Suprapubic skin (tissue), 4 donors: ENCODE measurements around the gene CFAP77. TPM values are rescaled to one million over a fixed set of nuclear protein-coding genes. Genes with fewer than 3 reads are reported as not detected.

Experiments
- DNase-seq, 2 donors: peaks; one replicate each; pipeline ENCODE4 v3.0.0-alpha.2; 2019; ENCODE audit warnings: low spot score in 2 of 2
- H3K27ac ChIP-seq: fragments of 200-600 bp; sonication (generic); one replicate; pipeline ENCODE4 v1.5.1; 2019
- H3K27me3 ChIP-seq: fragments of 200-600 bp; sonication (generic); one replicate; pipeline ENCODE4 v1.5.1; 2019
- H3K36me3 ChIP-seq: fragments of 200-600 bp; sonication (generic); one replicate; pipeline ENCODE4 v1.5.1; 2019
- H3K4me1 ChIP-seq: fragments of 200-600 bp; sonication (generic); one replicate; pipeline ENCODE4 v1.5.1; 2019
- H3K4me3 ChIP-seq: fragments of 200-600 bp; sonication (generic); one replicate; pipeline ENCODE4 v1.5.1; 2019; ENCODE audit warnings: mild to moderate bottlenecking
- H3K9me3 ChIP-seq: fragments of 200-600 bp; sonication (generic); one replicate; pipeline ENCODE4 v1.5.1; 2019
- CTCF ChIP-seq, 2 donors: fragments of 200-600 bp in 1 of 2; fragments of 450-650 bp in 1 of 2; sonication (generic) in 1 of 2; IDR thresholded peaks; one replicate each; pipeline ENCODE4 v1.5.1; 2016 to 2019; ENCODE audit warnings: antibody characterized with exemption in 2 of 2, mild to moderate bottlenecking in 1 of 2, moderate library complexity in 1 of 2
- EP300 ChIP-seq: sonication (generic); formaldehyde crosslinking; IDR thresholded peaks from one replicate; pipeline ENCODE4 v1.6.1; 2017; ENCODE audit warnings: antibody characterized with exemption
- POLR2A ChIP-seq, 2 donors: fragments of 450-650 bp; IDR thresholded peaks; one replicate each; pipeline ENCODE4 v1.6.1; 2017; ENCODE audit warnings: antibody characterized with exemption in 2 of 2, mild to moderate bottlenecking in 2 of 2, moderate library complexity in 2 of 2
- POLR2AphosphoS5 ChIP-seq, 3 donors: sonication (generic); formaldehyde crosslinking; IDR thresholded peaks; one replicate each; pipeline ENCODE4 v1.6.1; 2017; ENCODE audit warnings: antibody characterized with exemption in 3 of 3
- WGBS: methylation state at CpG from one replicate; pipeline ENCODE4 v1.1.5; 2018; 5-methylcytosine and 5-hydroxymethylcytosine counted together
- total RNA-seq, 4 donors: library from RNA; depleted of rRNA; stranded (reverse); fragments of >200 nt; gene quantifications; one replicate each; pipeline ENCODE4 v1.1.0, GENCODE V29; 2016

Gene CFAP77
- total RNA-seq, 4 donors from 2014 or later, result 1.0 TPM; not detected in 3

- Histone ChIP-seq H3K4me3 (no peak overlapping the region), H3K27me3 (peaks cover 37% of the 10 kb centered on the region), H3K36me3 (no peaks in the 10 kb centered on the region), H3K9me3 (no peaks in the 10 kb centered on the region), H3K4me1 (peaks cover 49% of the 10 kb centered on the region), H3K27ac (no peak overlapping the region)
- no peak for DNase-seq
- TF ChIP-seq CTCF (IDR thresholded peaks at IDR 0.05) (no peak), POLR2AphosphoS5 (IDR thresholded peaks at IDR 0.05) (no peak), POLR2A (IDR thresholded peaks at IDR 0.05) (no peak), EP300 (no peak)
- WGBS, result 74% methylated on average over 8 of the region's 8 CpGs
These were observed 1.5 kb upstream of the CFAP77 start for GRCh38 chr9:132408521-132408920.

GRCh38 chr9:132410642-132411041 is 631 bp downstream of the CFAP77 start:
- no peak for DNase-seq
- Histone ChIP-seq H3K27me3 (peaks cover 58% of the 10 kb centered on the region), H3K9me3 (no peaks in the 10 kb centered on the region), H3K4me3 (peak overlapping the region; percentile 54), H3K36me3 (no peaks in the 10 kb centered on the region), H3K27ac (no peak overlapping the region), H3K4me1 (peaks cover 36% of the 10 kb centered on the region)
- 5% methylated on average over 10 of the region's 19 CpGs for WGBS
- TF ChIP-seq POLR2A (IDR thresholded peaks at IDR 0.05) (no peak), POLR2AphosphoS5 (IDR thresholded peaks at IDR 0.05) (no peak), CTCF (IDR thresholded peaks at IDR 0.05) (no peak)

- DNase-seq, result no peak
- Histone ChIP-seq H3K27ac (no peak overlapping the region), H3K36me3 (no peaks in the 10 kb centered on the region), H3K9me3 (no peaks in the 10 kb centered on the region), H3K4me1 (peaks cover 31% of the 10 kb centered on the region), H3K4me3 (peak overlapping the region; percentile 54), H3K27me3 (peaks cover 63% of the 10 kb centered on the region)
- WGBS, result 3% methylated on average over 18 of the region's 20 CpGs
- no peak for TF ChIP-seq POLR2A (IDR thresholded peaks at IDR 0.05)
- peak in 1 of 2 donors; percentile 31 for TF ChIP-seq CTCF (IDR thresholded peaks at IDR 0.05)
These were observed 1.1 kb downstream of the CFAP77 start for GRCh38 chr9:132411091-132411508.

- H3K4me3 ChIP-seq, result no peak overlapping the region
- H3K36me3 ChIP-seq, result no peaks in the 10 kb centered on the region
- H3K9me3 ChIP-seq, result no peaks in the 10 kb centered on the region
- no peak for DNase-seq
- no peak overlapping the region for H3K27ac ChIP-seq
- peaks cover 69% of the 10 kb centered on the region for H3K27me3 ChIP-seq
- WGBS, result 12% methylated on average over 8 of the region's 8 CpGs
- H3K4me1 ChIP-seq, result peaks cover 26% of the 10 kb centered on the region
- TF ChIP-seq POLR2AphosphoS5 (IDR thresholded peaks at IDR 0.05) (no peak), CTCF (IDR thresholded peaks at IDR 0.05) (peak in 1 of 2 donors; percentile 18), POLR2A (IDR thresholded peaks at IDR 0.05) (no peak), EP300 (no peak)
These were observed 2.1 kb downstream of the CFAP77 start for GRCh38 chr9:132412089-132412488.

GRCh38 chr9:132413926-132414325 is 3.9 kb downstream of the CFAP77 start:
- Histone ChIP-seq H3K36me3 (no peaks in the 10 kb centered on the region), H3K27me3 (peaks cover 87% of the 10 kb centered on the region), H3K9me3 (no peaks in the 10 kb centered on the region), H3K27ac (no peak overlapping the region), H3K4me1 (peaks cover 23% of the 10 kb centered on the region), H3K4me3 (no peak overlapping the region)
- no peak for DNase-seq
- WGBS, result 49% methylated on average over 5 of the region's 5 CpGs
- no peak for TF ChIP-seq POLR2A (IDR thresholded peaks at IDR 0.05)
- TF ChIP-seq CTCF (IDR thresholded peaks at IDR 0.05), result no peak
- no peak for TF ChIP-seq POLR2AphosphoS5 (IDR thresholded peaks at IDR 0.05)
- no peak for TF ChIP-seq EP300
